ENCODE results near the gene RNF220. TPM values are rescaled to one million over a fixed set of nuclear protein-coding genes. Genes with fewer than 3 reads are reported as not detected.

Gene RNF220
- total and polyA plus RNA-seq, 2 donors (not counting 3 experiments of a cell fraction or from before 2014, with no cell fraction given) = 62.7 to 66.6 TPM

- ChIA-PET CTCF (interaction anchor here (0.6 to 5.0 kb wide), 46 partner anchors 11 to 648 kb away, joined by 3 to 109 read pairs (median 5); partner anchors contain the start of genes ARMH1, RNU5D-1 and TMEM53), POLR2A (interaction anchor here (1.1 kb wide), 1 partner anchor 11 kb away, joined by 4 read pairs; no protein-coding TSS in a partner anchor)
- H3K9ac ChIP-seq (replicated peaks; ENCODE audit: extremely low read depth, insufficient read depth, low read length) = no peak overlapping the region
- H3K27me3 ChIP-seq (ENCODE audit: control insufficient read depth in 2 of 2, insufficient read depth in 2 of 2, low read length in 2 of 2) = no peaks in the 10 kb centered on the region
- TF ChIP-seq POLR2AphosphoS5 (IDR thresholded peaks at IDR 0.05; ENCODE audit: insufficient read depth, low read depth, low read length) = no peak
- TF ChIP-seq, protein P1, sequence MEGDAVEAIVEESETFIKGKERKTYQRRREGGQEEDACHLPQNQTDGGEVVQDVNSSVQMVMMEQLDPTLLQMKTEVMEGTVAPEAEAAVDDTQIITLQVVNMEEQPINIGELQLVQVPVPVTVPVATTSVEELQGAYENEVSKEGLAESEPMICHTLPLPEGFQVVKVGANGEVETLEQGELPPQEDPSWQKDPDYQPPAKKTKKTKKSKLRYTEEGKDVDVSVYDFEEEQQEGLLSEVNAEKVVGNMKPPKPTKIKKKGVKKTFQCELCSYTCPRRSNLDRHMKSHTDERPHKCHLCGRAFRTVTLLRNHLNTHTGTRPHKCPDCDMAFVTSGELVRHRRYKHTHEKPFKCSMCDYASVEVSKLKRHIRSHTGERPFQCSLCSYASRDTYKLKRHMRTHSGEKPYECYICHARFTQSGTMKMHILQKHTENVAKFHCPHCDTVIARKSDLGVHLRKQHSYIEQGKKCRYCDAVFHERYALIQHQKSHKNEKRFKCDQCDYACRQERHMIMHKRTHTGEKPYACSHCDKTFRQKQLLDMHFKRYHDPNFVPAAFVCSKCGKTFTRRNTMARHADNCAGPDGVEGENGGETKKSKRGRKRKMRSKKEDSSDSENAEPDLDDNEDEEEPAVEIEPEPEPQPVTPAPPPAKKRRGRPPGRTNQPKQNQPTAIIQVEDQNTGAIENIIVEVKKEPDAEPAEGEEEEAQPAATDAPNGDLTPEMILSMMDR (IDR thresholded peaks at IDR 0.05; ENCODE audit: extremely low read depth in 1 of 2, insufficient read depth in 1 of 2, low read depth in 1 of 2, low read length in 2 of 2) = peak; percentile 92 to 94
- H3K4me1 ChIP-seq (ENCODE audit: control insufficient read depth, extremely low read depth, insufficient read depth, low read length) = no peaks in the 10 kb centered on the region
- no peak overlapping the region for H3K4me2 ChIP-seq (ENCODE audit: insufficient read depth, low read length)
- DNase-seq (ENCODE audit: low read depth, low spot score) (peak; percentile 72), FAIRE-seq (peak; percentile 91)
- H3K27ac ChIP-seq (ENCODE audit: insufficient read depth, low read depth, low read length) = no peak overlapping the region
- intact Hi-C loops (cut with micrococcal nuclease) = loop anchor here (1.0 to 2.0 kb wide), 4 partner anchors 43 to 436 kb away; no protein-coding TSS in a partner anchor
- BruUV-seq (replicated peaks) = no TSS peak
- H3K9me3 ChIP-seq (replicated peaks; ENCODE audit: control insufficient read depth, insufficient read depth, low read length) = no peaks in the 10 kb centered on the region
- dilution Hi-C loops (cut with MboI; ENCODE audit: extremely low pct_ligation_motif_present, low sequenced_read_pairs) = no loop called here
- H3K9me1 ChIP-seq (replicated peaks; ENCODE audit: control insufficient read depth, extremely low read depth, insufficient read depth, low read length) = no peaks in the 10 kb centered on the region
- H2AFZ ChIP-seq (ENCODE audit: low read depth, low read length) = no peak overlapping the region
- no peak overlapping the region for H3K4me3 ChIP-seq (replicated peaks in 1 of 3; ENCODE audit: insufficient read depth in 1 of 3, low read depth in 1 of 3, low read length in 3 of 3)
- H3K79me2 ChIP-seq (ENCODE audit: control insufficient read depth, insufficient read depth, low read length) = no peaks in the 10 kb centered on the region
- peaks cover 0 to 29% of the 10 kb centered on the region in 2 experiments for H3K36me3 ChIP-seq (ENCODE audit: control insufficient read depth in 2 of 2, extremely low read depth in 1 of 2, insufficient read depth in 2 of 2, low read length in 2 of 2)
- H4K20me1 ChIP-seq (replicated peaks; ENCODE audit: control insufficient read depth, extremely low read depth, insufficient read depth, low read length) = no peaks in the 10 kb centered on the region
These were observed 247.5 kb downstream of the RNF220 start for GRCh38 chr1:44652445-44653106.
